ENCODE measurements around the gene ANKRD42. TPM values are rescaled to one million over a fixed set of nuclear protein-coding genes. Genes with fewer than 3 reads are reported as not detected.

ANKRD42 gene
- 10.5 and 13.2 TPM in 2 replicates for total RNA-seq

DNA sequence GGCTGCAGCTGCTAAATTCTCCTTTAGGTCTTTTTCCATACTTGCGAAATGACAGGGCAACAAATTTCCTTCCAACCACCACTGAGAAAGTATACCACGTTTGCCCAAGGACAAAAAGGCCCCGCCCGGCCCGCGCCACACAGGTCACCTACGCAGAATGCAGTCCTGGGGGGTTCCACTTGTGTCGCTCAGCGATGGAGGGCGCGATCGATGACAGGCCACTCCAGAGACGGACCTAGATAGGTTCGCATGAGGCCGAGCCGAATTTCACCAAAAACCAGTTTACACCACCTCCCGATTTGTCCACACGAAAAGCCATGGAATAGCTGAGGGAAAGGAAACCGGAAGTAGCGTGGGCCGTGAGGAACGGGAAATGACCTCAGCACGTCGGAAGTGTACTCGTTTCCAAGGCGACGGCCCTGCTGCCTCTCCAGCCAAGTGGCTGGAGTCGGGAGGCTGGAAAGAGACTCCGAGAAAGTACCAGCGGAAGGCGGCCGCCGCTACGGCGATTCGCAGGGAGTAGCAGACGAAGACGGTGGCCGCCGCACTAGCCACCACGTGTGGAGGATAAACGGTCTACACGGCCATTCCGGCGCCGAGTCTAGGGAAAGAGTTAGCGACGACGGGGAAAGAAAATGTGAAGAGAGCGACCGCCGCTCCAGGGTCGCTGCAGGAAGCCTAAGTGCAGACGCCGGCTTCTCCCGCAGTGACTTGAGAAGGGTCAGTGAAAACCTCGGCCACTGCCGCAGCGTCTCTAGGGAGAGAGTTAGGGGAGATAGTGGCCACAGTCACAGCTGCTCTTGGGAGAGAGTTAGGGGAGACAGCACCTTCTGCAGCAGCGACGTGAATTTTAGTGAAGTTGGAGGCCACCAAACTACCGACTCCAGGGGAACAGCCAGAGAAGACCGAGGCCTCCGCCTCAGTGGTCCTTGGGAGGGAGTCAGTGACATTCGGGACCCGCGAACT lies at the start of gene ANKRD42:
Gene ANKRD42 (plus strand): TSS at position 398 of the 966 bp plus-strand sequence. CDS start 959 bp downstream, outside the sequence.

GRCh38 chr11:83156996-83157593 lies 36.4 kb upstream of the ANKRD42 start, which contains the start of gene PCF11:
TSS of gene PCF11 (plus strand) at chr11:83157131. CDS start at chr11:83157440, 309 bp downstream.

GRCh38 chr11:83285771-83286528 lies 92.4 kb downstream of the ANKRD42 start, which contains the start of gene CCDC90B:
TSS of gene CCDC90B (minus strand) at chr11:83286367. CDS start at chr11:83285972, 395 bp downstream.

Other genes starting within 250 kb of the ANKRD42 start
- 37.6 and 40.5 TPM in 2 replicates for gene RAB30, start 121.8 kb upstream of the ANKRD42 start, total RNA-seq
- gene PCF11, start 36.6 kb upstream of the ANKRD42 start, total RNA-seq = 33.2 and 36.6 TPM in 2 replicates
- 51.6 and 55.9 TPM in 2 replicates for gene CCDC90B, start 92.7 kb downstream of the ANKRD42 start, total RNA-seq

Data from smooth muscle cell of the pulmonary artery (primary cell).